ENCODE measurements around the gene CYTH2. TPM values are rescaled to one million over a fixed set of nuclear protein-coding genes. Genes with fewer than 3 reads are reported as not detected.

The CYTH2 gene
- total and polyA plus RNA-seq, 9 of the 15 experiments (the other 6 are each of a cell fraction or from before 2014, with no cell fraction given) = 1.8 to 45.2 (median 23.8) TPM

GRCh38 chr19:48445606-48446481 is 23.3 kb upstream of the CYTH2 start, which contains the start of gene GRWD1 (continued):
- TF ChIP-seq MGA (IDR thresholded peaks at IDR 0.05) (no peak), RBFOX2 (IDR thresholded peaks at IDR 0.05; ENCODE audit: low read depth, low read length) (peak; percentile 97), SIX5 (IDR thresholded peaks at IDR 0.05; ENCODE audit: borderline replicate concordance in 1 of 2, insufficient read depth in 1 of 2, low read depth in 1 of 2, low read length in 2 of 2) (peak; percentile 73 to 79), ZNF280B (CRISPR knock-in tag; IDR thresholded peaks at IDR 0.05) (no peak), SRSF7 (optimal IDR thresholded peaks at IDR 0.05; ENCODE audit: low read depth, low read length) (no peak), MLLT1 (IDR thresholded peaks at IDR 0.05) (no peak), HEY1 (CRISPR knock-in tag; IDR thresholded peaks at IDR 0.05; ENCODE audit: borderline replicate concordance) (no peak), POLR2AphosphoS2 (IDR thresholded peaks at IDR 0.05; ENCODE audit: low read length) (0 out of 2 replicates have a peak, but pooled peaks have one; percentile 67), MLX (CRISPR knock-in tag; conservative IDR thresholded peaks at IDR 0.05) (0 out of 4 replicates have a peak, but pooled peaks of 1 of the 2 experiments have one; percentile 42)

Measured in K562 (cell line).